GM12864 (cell line): Measurements from ENCODE around the gene ATP6V1G3.

Experiments
- DNase-seq: peaks from one replicate; pipeline ENCODE4 v3.0.0-alpha.2; 2011; ENCODE audit warnings: low read depth
- H3K4me3 ChIP-seq: 2 replicates; pipeline ENCODE4 v1.5.1; 2011; ENCODE audit warnings: mild to moderate bottlenecking, low read depth, low read length, control low read depth
- CTCF ChIP-seq: IDR thresholded peaks from 2 replicates; pipeline ENCODE4 v1.5.1; 2011; ENCODE audit warnings: low read depth, mild to moderate bottlenecking, moderate library complexity, low read length, control low read depth, inconsistent platforms; ENCODE audit errors: missing control alignments

ATP6V1G3 gene

GRCh38 chr1:198520524-198521254 is 19.8 kb downstream of the ATP6V1G3 start:
- DNase-seq = peak; percentile 26
- no peak for TF ChIP-seq CTCF
- no peak overlapping the region for H3K4me3 ChIP-seq

GRCh38 chr1:198519639-198520501 is 20.6 kb downstream of the ATP6V1G3 start:
- DNase-seq = no peak
- no peak overlapping the region for H3K4me3 ChIP-seq
- no peak for TF ChIP-seq CTCF

- DNase-seq = no peak
- no peak for TF ChIP-seq CTCF
- no peak overlapping the region for H3K4me3 ChIP-seq
Observed at GRCh38 chr1:198517623-198518199, 22.8 kb downstream of the ATP6V1G3 start.

- H3K4me3 ChIP-seq = no peak overlapping the region
- no peak for TF ChIP-seq CTCF
- no peak for DNase-seq
Observed at GRCh38 chr1:198500096-198500495, 40.4 kb downstream of the ATP6V1G3 start.

GRCh38 chr1:198499588-198499987 is 40.9 kb downstream of the ATP6V1G3 start:
- DNase-seq = no peak
- TF ChIP-seq CTCF = no peak
- H3K4me3 ChIP-seq = no peak overlapping the region

GRCh38 chr1:198498881-198499280 is 41.6 kb downstream of the ATP6V1G3 start:
- no peak for TF ChIP-seq CTCF
- DNase-seq = no peak
- H3K4me3 ChIP-seq = no peak overlapping the region
